Activated T-helper 1 cell treated with Interleukin-2 at 50 U/mL for 16 hours (primary cell): ENCODE measurements around the gene HPGD.

Source experiments
- DNase-seq: peaks from one replicate; pipeline ENCODE4 v3.0.0-alpha.2; 2020; ENCODE audit warnings: low read depth

Gene HPGD

DNA sequence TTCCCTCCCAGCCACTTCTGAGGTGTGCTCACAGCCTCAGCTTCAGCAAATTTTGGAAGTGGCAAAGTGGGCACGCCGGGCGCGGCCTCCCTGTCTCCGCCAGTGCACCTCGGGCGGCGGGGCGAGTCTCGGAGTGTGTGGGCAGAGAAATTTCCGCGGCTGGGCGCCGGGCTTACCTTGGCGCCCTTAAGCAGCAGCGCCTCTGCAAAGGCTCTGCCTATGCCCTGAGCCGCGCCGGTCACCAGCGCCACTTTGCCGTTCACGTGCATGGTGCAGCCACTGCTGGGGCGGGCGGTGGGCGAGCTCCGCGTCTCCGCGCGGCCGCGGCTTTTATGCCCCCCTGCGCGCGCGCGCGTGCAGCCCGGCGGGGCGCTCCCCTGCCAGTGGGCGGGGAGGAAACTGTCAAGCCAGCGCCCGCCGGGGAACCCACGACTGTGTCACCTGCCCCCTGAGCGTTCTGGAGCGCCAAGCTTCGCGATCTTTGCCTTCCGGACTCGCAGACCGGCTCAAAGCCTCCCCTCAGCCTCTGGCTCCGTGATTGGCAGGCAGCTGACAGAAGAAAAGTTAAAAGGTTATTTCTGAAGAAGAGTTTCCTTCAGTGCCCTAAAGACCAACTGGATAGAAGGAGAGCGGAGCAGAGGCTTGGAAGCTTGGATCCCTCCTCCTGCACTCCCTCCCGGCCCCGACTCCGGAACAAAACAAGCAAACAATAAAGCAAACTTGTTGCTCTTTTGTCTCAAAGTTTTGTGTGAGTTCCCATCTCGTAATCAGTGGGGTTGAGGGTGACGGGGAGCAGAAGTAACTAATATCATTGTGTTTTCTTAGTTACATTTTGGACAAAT is at the start of gene HPGD:
TSS of gene HPGD (minus strand) at position 306 of the 842 bp plus-strand sequence. CDS start at position 269, 37 bp downstream.
- DNase-seq: peak; percentile 6

DNA sequence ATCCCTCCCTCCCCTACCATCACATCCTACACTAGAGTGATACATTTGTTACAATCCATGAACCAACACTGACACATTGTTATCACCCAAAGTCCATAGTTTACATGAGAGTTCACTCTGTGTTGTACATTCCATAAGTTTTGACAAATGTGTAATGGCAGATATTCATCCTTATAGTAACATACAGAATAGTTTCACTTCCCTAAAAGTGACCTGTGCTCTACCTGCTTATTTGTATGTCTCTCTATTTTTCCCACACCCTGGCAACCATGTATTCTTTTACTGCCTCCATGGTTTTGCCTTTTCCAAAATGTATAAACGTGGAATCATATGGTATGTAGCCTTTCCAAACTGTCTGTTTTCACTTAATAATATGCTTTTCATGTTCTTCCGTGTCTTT is 42.2 kb upstream of the HPGD start:
- no peak for DNase-seq

DNA sequence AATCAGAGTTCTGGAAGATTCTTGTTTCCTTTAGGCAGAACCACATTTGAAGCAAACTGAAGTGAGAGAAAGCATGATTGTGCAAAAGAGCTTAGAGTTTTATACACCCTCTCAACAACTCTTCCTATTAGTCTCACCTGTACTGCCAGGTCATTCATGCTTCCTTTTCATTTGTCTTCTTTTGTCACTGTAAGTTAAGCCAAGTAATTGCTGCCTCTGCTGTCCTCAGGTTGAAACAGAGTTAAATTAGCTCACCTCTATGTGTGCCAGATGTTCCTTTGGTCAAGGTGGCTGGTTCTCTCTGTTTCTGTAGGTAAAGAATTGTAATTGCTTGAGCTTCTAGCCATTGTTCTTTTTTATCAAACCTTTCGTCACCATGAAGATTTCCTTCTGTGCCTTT is 41.1 kb upstream of the HPGD start:
- DNase-seq: no peak

DNA sequence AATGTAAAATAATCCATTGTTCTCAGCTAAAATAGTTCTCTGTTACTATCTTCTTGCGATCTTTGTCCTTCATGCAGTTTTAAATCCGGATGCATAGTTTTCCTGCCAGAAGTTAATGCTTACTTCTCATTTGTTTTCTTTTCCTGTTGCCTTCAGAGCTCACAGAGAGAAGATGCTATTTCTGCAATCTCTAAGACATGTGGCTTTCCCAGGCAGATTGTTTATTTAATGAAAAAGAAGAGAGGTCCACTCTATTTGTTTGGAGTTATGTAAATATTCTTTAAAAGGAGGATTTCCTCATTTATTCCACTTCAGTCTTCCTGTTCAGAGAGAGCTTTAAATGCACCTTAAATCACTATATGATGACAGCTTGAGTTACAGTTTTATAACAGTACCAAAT is 39.3 kb upstream of the HPGD start:
- no peak for DNase-seq

DNA sequence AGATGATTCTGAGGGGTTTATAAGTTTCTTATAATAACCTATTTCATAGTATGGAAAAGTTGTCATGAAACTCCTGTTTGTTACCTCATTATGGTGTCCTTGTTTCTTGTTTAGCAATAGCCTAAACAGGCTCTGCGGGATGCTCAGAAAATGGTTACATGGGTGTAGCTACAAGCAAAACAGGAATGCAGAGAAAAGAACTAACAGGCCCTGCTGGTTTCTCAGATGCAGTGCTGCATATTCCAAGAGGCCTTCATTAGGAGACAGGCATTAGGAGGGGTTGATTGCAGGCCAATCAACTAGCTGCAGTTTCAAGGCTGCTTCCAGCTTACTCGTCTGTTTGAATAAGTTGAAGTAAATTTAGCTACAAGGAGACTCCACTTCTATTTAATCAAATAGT is 37.6 kb upstream of the HPGD start:
- DNase-seq: no peak

DNA sequence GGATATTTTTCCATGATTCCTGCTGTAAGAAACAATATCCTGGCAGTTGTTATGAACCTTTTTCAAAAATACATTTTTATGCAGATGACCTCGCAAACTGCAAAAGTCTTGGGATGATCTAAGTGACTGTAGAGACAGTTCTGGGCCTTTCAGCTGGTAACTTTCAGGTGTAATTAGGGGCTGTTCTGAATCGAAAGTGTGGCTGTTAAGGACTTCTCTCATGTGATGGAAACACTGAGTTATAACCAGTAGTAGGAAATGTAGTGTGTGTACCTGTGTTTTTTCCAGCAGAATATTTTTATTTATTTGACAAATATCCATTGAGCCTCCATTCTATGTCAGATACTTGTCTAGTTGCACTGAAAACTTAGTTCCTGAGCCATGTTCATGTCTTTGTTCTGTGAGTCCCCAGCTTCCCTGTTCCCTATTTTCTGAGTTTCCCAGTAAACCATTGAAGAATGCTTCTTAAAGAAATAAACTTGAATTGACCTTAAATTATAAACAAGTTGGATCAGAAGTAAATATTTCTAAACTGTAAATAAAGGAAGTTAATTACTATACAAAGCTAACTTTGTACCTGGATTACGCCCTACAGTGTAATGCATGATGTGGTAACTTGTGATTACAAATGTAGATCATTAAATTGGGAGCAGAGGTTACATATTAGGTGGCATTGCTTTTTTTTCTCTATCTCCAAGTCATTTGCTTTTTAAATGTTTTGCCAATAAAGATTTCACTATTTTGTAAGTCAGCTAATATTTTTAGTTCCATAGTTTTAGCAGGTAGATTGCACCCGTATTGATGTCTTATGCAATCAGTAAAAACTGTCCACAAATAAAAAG is 33.7 kb upstream of the HPGD start:
- DNase-seq: no peak

DNA sequence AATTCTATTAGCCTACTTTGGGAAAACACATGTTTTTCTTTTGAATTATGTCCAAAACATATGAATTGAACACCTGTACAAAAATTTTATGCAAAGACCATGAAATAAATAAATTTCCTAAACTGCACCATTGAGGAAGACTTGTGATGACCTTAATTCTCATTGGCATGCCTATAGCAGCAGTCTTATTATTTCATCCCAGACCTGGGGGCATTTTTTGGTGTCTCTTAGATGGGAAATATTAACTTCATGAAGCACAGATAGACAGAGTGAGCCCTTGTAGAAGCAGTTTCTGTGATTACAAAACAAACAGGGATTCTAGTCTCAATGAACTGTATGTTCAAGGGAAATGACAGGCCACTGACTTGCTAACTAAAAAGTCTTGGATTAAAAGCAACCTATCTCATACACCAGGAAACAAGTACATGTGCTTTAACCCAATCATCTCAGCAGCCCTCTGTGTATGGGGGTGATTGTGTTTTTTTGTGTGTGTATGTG is 32.0 kb upstream of the HPGD start:
- DNase-seq: no peak

DNA sequence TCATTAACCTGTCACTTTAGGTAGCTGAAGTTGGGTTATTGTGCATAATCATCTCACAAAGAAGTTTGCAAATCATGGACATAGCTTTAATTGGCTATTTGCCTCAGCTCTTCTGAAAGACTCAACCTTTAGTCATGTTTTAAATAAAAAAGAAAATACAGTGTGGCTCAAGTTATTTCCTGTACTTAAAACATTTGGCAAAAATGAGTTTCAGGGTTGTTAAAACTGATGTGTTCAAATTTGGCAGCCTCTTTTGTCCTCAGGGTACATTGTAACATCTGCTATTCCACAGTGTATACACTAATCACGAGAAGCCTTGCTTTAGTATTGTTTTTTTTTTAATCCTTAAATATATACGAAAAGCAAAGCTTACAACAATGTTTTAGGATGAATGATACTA is 31.5 kb upstream of the HPGD start:
- DNase-seq: no peak

DNA sequence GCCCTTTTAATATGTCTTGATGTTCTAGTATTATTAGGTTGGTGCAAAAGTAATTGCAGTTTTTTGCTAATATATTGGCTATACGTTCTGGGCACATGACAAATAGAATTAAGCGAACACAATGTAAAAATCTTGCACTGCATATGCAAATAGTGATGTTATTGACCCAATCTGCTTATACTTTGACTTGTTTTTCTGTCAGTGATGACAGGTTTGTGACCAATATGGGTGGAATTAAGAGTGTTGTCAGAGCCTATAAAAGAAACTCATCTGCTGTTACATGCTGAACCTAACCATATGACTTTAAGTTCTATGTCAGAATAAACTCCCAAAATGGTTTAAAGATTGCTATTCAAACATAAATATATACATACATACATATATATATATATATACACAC is 30.7 kb upstream of the HPGD start:
- no peak for DNase-seq

DNA sequence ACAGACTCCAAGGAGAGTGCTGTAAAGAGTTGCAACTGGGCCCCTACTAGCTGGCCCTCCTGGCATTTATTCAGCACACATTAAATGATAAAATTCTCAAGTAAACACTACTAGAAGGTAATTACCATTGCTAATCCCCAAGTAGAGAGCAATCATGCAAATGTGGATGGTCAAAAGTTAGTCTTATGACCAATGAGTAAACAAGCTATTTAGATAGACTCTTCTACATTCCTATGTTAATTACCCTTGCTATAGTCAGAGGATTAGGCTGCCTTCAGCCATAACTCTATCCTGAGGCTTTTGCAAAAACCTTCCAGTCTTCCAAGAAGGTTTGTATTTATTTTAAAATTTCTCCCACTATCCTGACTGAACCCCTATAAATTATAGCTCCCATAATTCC is 28.3 kb upstream of the HPGD start:
- DNase-seq: no peak

DNA sequence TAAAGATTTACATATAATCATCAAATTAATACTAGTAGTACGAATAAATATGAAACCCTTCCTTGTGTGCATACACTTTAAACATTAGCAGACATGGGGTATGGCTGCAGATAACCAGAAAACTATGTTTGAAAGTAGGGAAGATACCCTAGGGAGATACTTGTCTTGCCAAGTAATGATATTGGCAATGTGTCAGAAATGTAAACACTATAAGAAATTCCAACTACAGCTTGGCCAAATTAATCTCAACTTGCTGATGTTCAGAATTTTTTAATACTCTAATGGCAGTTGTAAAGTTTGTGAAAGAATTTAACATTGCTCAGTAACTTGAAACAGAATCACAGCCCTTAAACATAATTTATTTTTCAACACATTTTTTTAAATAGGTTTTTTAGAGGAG is 27.4 kb upstream of the HPGD start:
- no peak for DNase-seq

DNA sequence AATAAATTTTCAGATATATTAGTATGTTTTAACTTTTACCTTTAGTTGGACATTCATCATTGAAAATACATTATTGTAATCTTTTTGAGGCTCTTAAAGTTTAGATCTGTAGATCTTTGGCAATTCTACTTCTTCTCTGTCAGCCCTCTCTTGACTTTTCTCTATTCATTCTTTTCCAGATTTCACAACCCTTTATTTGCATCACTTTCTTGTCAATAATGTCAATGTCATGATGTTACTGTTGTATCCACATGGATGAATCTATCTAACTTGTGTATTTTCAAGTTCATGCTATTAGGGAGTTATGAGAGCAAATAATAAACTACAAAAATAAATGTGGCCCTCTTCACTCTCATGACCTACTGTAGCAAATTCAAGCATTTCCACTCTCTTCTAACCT is 23.0 kb upstream of the HPGD start:
- DNase-seq: no peak

DNA sequence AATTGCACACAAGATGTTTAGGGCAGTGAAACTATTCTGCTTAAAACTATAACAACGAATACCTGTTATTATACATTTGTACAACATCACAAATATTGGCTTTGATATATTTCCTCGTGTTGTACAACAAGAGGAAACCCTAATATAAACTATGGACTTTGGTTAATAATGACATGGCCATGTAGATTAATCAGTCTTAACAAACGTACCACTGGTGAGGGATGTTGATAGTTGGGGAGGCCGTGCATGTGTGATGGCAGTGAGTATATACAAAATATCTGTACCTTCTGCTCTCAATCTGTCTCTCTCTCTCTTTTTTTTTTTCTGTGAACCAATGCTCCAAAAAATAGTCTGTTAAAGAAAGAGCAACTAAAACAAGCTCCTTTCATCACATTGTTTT is 22.2 kb upstream of the HPGD start:
- DNase-seq: no peak

DNA sequence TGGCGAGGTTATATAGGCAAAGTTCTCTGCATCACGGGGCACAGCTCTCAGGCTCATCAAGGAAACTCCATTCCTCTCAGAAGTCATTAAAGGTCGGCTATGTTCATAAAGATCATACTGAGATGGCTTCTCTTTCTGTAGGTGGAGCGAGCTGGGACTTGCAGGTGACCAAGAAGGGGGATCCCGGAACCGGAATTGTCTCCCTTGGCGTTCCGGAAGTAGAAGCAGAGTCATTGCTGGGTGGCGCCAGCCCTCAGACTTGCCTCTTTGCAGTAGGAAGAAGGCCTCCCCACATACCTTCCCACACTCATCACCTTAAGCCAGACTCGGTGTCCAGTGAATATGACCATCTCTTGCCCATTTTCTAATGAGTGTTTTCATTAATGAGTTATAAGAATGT is 17.9 kb upstream of the HPGD start:
- DNase-seq: no peak

DNA sequence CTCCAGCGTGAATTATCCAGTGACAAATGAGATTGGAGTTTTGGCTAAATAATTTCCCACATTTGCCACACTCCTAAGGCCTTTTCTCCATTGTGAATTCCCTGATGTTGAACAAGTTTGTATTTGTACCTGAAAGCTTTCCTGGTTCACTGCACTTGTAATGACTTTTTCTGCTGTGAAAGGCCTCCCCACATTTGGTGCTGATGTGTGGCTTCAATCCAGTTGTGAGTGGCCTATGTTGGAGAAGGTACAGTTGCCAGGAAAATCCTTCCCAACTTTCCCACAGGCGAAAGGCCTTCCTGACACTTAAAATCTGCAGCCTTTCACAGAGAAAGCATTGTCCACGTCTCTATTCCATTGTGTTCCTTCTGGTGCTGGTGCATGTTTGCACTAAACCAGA is 17.3 kb upstream of the HPGD start:
- DNase-seq: no peak

DNA sequence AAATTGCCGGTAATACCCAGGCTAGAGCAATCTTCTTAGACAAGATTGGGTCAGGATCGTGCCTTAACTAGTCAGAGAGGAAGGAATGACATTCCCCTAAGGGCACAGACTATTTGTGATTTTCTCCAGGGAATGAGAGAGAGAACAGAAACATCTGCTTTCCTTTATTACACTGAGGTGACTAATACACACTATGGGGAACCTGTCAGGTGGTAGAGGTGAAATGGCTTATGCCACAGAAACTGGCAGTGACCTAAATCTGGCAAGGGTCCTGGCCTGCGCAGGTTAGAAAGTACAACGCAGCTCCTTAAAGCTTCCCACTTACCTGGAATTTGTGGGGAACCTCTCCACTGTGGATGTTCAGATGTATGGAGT is 16.6 kb upstream of the HPGD start:
- DNase-seq: no peak

DNA sequence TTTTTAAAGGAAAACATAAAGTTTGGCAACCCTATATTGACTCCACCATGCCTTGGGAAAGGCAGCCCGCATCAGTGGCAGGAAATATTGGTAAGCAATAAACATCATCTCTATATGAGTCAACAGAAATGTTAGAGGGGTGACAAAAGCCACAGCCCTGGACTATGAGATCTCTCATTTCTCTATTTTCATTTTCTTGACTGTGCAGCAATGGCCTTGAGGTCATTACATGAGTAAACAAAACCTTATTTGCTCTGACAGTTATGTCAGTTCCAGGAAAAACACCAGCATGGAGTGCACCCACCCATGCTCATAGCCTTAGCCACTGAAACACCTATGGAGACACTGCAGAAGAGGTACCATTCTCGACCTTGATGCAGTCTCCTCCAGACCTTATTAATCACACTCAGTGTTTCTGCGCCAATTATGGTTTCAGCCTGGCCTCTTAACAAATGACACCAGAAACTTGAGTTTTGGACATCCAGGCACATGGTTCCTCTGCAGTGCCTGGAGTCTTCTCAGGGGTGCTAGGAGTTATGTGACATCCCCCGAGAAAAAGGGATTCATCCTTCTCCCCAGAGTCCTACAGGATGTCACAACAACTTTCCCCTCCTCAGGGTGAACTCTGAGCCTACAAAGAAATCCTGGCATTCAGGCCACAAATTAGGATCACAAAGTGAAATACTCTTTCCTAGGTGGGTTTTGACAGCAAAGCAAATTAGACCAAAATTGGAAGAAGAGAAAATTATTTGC is 16.0 kb upstream of the HPGD start:
- no peak for DNase-seq

DNA sequence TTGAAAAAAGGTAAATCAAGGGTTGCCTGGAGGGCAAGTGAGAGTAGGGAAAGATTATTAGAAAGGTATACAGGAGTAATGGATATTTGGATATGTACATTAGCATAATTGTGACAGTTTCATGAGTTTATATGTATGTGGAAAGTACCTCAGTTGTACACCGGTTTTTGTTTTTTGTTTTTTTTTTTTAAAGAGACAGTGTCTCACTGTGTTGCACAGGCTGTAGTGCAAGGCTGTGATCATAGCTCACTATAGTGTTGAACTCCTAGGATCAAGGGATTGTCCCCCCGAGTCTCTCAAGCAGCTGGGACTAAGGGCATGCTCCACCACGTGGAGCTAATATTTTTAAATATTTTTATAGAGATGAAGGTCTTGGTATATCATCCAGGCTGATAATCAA is 15.3 kb upstream of the HPGD start:
- DNase-seq: no peak

DNA sequence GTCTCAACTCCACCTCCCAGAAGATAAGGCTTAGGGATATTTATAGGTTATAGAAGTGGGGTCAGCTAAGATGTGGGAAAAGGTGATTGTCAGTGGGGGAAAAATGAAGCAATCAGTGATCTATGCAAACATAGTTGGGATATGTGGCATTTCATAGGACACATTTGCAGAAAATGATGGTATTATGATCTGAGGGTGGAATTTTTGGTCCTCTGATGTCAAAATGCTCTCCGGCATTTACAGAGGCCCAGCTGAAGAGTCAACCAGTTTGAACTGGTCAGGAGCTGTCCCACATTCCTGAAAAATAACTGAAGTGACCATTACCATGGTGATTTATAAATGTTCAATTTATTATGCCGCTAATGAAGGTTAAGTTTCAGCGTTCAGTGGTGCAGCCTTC is 12.2 kb upstream of the HPGD start:
- no peak for DNase-seq

DNA sequence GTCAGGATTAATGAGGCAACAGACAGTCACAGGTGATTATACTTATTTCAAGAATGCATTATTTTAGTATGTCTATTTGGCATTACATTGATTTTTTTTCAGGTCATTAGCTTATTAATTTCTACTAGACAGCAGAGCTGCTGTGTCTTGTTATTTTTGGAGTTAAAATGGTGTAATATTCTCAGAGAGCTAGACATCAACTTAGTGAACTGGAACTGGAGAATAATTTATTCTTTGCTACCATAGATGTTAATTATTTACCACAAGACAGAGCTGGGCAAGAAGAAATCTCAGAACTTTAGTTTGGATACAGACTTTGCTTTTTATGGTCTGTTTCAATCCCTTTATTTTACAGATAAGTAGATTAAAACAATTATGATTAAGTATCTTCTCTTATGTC is 10.2 kb upstream of the HPGD start:
- DNase-seq: no peak

DNA sequence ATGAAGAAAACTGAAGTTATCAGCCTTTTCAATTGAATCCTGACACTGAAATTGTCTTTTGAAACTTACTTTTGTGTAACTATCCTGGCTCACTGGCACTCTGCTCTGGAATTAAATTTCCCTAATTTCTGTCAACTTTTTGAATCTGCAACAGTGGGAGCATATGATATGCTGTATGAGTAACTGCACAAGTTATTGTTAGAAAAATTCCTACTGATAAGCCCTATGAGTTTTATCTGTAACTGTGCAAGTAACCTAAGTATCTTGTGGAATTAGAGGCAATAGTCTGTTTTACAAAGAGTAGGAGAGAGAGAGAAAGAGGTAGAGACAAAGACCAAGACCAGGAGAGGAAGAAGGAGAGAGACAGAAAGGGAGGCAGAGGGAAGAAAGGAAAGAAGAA is 9.2 kb upstream of the HPGD start:
- no peak for DNase-seq

DNA sequence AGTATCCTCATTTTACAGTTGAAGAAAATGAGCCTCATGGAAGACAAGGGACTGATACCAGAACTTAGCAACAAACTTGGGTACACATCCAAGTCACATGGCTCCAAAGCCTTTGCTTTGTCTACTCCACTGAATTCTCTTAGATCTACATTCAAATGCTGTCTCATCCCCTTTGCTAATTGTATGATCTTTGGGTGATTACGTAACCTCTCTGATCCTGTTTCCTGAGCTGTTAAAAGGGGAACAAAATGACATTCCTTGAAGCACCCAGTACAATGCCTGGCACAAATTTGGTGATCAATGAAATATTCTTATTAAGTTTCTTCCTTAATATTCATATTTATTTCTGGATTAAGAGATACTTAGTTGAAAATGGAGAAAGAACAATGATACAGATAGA is 5.9 kb upstream of the HPGD start:
- DNase-seq: no peak

DNA sequence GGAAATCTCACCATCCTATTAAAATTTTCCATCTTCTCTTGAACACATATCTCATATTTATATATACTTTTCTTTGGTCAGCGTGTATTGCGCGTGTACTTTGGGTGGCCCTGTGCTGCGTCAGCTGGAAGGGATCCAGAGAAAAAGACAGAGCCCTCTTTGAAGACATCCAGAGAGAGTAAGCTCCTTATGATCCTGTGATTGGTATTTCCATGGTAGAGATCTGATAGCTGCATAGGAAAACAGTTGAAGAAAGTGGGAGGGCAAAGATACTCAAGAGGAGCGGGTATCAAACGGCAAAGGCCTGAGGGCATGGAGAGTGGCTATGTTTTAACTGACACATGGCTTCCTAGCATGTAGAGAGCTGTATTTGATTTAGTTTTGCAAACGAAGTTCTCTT is 4.4 kb upstream of the HPGD start:
- DNase-seq: no peak
